Transverse colon (tissue), 4 donors: Measurements from ENCODE around the gene AGAP1. TPM values are rescaled to one million over a fixed set of nuclear protein-coding genes. Genes with fewer than 3 reads are reported as not detected.
A peak's percentile ranks its signal among the peaks of the same experiment; 100 is the strongest.

ENCODE experiments used
- DNase-seq: peaks from one replicate; pipeline ENCODE4 v3.0.0-alpha.2; 2019
- H3K27ac ChIP-seq, 4 donors: fragments of 200-600 bp; sonication (generic); 2 replicates each; pipeline ENCODE4 v1.5.1; 2016 to 2018; ENCODE audit warnings: inconsistent platforms in 4 of 4
- H3K27me3 ChIP-seq: fragments of 200-600 bp; sonication (generic); 2 replicates; pipeline ENCODE4 v1.5.1; 2017; ENCODE audit warnings: inconsistent platforms
- H3K36me3 ChIP-seq, 4 donors: fragments of 200-600 bp; sonication (generic); 2 replicates each; pipeline ENCODE4 v1.5.1; 2017 to 2019; ENCODE audit warnings: inconsistent platforms in 4 of 4
- H3K4me1 ChIP-seq, 4 donors: fragments of 200-600 bp; sonication (generic); 2 replicates each; pipeline ENCODE4 v1.5.1; 2017 to 2020; ENCODE audit warnings: inconsistent platforms in 4 of 4
- H3K4me3 ChIP-seq, 4 donors: fragments of 200-600 bp; sonication (generic); 1 replicate in 1 of 4; 2 replicates in 3 of 4; pipeline versions ENCODE4 v1.5.1 to v1.6.1; 2017 to 2019; ENCODE audit warnings: inconsistent platforms in 4 of 4
- H3K9me3 ChIP-seq, 2 donors: fragments of 200-600 bp; sonication (generic); 2 replicates each; pipeline ENCODE4 v1.5.1; 2017 to 2019; ENCODE audit warnings: inconsistent platforms in 2 of 2
- EP300 ChIP-seq: sonication (generic); formaldehyde crosslinking; IDR thresholded peaks from one replicate; pipeline ENCODE4 v1.6.1; 2017; ENCODE audit warnings: antibody characterized with exemption, low read depth
- POLR2A ChIP-seq: fragments of 450-650 bp; IDR thresholded peaks from one replicate; pipeline ENCODE4 v1.6.1; 2016; ENCODE audit warnings: antibody characterized with exemption, mild to moderate bottlenecking, moderate library complexity
- POLR2AphosphoS5 ChIP-seq, 3 donors: sonication (generic); formaldehyde crosslinking; IDR thresholded peaks; one replicate each; pipeline ENCODE4 v1.6.1; 2016; ENCODE audit warnings: antibody characterized with exemption in 3 of 3
- WGBS, 2 donors: methylation state at CpG; one replicate each; pipeline ENCODE4 v1.1.5; 2018; ENCODE audit warnings: low coverage in 1 of 2; 5-methylcytosine and 5-hydroxymethylcytosine counted together
- in situ Hi-C, 4 donors: fragments of 200-750 bp; cut with MboI; loops; one replicate each; pipeline versions ENCODE4 v1.15.0 to v1.15.1; 2017; ENCODE audit warnings: low sequenced_read_pairs in 3 of 4, low pct_ligation_motif_present in 1 of 4, low pct_unique_long_range_greater_than_20kb in 1 of 4
- intact Hi-C: fragments of 100-400 bp; cut with DNase I; formaldehyde crosslinking; loops from one replicate; pipeline ENCODE4 v1.15.1; 2023; ENCODE audit warnings: low total_unique reads
- total RNA-seq, 4 donors: library from RNA; depleted of rRNA; stranded (reverse); fragments of >200 nt; gene quantifications; one replicate each; pipeline ENCODE4 v1.1.0, GENCODE V29; 2016
- TF ChIP-seq, protein P1 (sequence below), 5 experiments: fragments of 200-600 bp in 3 of 5; fragments of 450-650 bp in 2 of 5; sonication (generic) in 3 of 5; IDR thresholded peaks; 1 replicate in 2 of 5; 2 replicates in 3 of 5; pipeline ENCODE4 v1.5.1; 2016 to 2017; ENCODE audit warnings: antibody characterized with exemption in 5 of 5, inconsistent platforms in 3 of 5, mild to moderate bottlenecking in 2 of 5, moderate library complexity in 1 of 5

The AGAP1 gene
- total RNA-seq, 4 donors from 2014 or later: 56.1 to 96.9 (median 71.2) TPM

DNA sequence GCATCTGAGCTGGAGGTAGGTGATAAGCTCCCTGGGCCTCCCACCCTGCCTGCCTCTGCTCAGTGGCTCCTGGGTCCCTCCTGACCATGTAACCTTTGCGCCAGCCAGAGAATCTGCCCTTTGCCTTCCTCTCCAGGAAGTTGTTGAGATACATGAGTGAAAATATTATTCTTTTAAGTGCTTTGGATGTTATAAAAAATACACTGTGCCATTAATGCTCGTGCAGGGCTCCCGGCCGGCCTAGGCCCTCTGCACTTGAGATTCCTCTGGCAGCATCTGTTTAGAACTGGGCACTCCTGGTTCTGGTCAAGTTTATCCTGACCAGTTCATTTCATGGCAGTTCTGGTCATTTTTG is 18.8 kb downstream of the AGAP1 start:
- peak; percentile 8 for TF ChIP-seq POLR2A
- TF ChIP-seq, protein P1, sequence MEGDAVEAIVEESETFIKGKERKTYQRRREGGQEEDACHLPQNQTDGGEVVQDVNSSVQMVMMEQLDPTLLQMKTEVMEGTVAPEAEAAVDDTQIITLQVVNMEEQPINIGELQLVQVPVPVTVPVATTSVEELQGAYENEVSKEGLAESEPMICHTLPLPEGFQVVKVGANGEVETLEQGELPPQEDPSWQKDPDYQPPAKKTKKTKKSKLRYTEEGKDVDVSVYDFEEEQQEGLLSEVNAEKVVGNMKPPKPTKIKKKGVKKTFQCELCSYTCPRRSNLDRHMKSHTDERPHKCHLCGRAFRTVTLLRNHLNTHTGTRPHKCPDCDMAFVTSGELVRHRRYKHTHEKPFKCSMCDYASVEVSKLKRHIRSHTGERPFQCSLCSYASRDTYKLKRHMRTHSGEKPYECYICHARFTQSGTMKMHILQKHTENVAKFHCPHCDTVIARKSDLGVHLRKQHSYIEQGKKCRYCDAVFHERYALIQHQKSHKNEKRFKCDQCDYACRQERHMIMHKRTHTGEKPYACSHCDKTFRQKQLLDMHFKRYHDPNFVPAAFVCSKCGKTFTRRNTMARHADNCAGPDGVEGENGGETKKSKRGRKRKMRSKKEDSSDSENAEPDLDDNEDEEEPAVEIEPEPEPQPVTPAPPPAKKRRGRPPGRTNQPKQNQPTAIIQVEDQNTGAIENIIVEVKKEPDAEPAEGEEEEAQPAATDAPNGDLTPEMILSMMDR (IDR thresholded peaks at IDR 0.05): no peak
- TF ChIP-seq EP300: no peak
- no peak for TF ChIP-seq POLR2AphosphoS5 (IDR thresholded peaks at IDR 0.05)
- H3K36me3 ChIP-seq: no peaks in the 10 kb centered on the region
- no peaks in the 10 kb centered on the region for H3K27me3 ChIP-seq
- 65% methylated on average over 4 of the region's 4 CpGs; no CpG with 5 or more reads in 1 of the 2 donors for WGBS, 2 donors
- in situ Hi-C loops: no loop called here
- DNase-seq: peak; percentile 70
- intact Hi-C loops: no loop called here
- no peak overlapping the region for H3K4me3 ChIP-seq
- peaks cover 31 to 64% (median 45%) of the 10 kb centered on the region in 4 donors for H3K4me1 ChIP-seq
- no peaks in the 10 kb centered on the region for H3K9me3 ChIP-seq
- H3K27ac ChIP-seq: peak overlapping the region; percentile 82 to 92 (median 88)

DNA sequence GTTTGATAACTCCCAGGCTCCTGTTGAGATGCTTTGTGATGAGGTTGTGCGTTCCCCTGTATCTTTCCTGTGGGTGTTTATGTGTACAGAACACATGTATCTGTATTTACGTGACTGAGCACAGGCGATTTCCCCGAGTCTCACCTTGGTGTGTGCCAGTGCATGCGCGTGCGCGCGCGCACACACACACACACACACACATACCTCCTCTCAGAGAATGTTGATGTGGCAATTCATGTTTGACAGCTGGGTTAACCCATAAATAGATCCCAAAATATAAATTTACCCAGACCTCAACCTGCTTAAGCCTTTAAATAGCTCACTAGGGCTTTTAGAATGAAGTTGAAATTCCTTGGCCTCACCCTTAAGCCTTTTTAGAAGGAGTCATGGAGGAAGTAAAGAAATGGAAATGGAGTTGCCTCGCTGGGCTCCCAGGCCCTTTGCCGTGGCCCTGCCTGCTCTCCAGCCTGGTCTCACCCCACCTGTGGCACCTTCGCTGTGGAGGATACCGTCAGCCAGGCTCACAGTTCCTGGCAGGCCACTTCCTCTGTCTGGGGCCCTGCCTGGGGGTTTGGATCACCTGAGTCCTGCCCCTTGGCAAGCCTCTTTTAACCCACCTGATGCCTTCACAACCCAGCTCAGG is 20.3 kb downstream of the AGAP1 start:
- WGBS, 2 donors: 81 to 86% methylated on average over 3 to 14 of the region's 14 CpGs
- H3K27me3 ChIP-seq: no peaks in the 10 kb centered on the region
- H3K27ac ChIP-seq: peak overlapping the region; percentile 82 to 92 (median 88)
- H3K4me3 ChIP-seq: no peak overlapping the region
- H3K36me3 ChIP-seq: no peaks in the 10 kb centered on the region
- peak; percentile 4 for DNase-seq
- TF ChIP-seq, protein P1 (IDR thresholded peaks at IDR 0.05): no peak
- TF ChIP-seq EP300 (no peak), POLR2A (no peak), POLR2AphosphoS5 (IDR thresholded peaks at IDR 0.05) (no peak)
- in situ Hi-C loops: no loop called here
- intact Hi-C loops: no loop called here
- peaks cover 28 to 70% (median 55%) of the 10 kb centered on the region in 4 donors for H3K4me1 ChIP-seq
- no peaks in the 10 kb centered on the region for H3K9me3 ChIP-seq

DNA sequence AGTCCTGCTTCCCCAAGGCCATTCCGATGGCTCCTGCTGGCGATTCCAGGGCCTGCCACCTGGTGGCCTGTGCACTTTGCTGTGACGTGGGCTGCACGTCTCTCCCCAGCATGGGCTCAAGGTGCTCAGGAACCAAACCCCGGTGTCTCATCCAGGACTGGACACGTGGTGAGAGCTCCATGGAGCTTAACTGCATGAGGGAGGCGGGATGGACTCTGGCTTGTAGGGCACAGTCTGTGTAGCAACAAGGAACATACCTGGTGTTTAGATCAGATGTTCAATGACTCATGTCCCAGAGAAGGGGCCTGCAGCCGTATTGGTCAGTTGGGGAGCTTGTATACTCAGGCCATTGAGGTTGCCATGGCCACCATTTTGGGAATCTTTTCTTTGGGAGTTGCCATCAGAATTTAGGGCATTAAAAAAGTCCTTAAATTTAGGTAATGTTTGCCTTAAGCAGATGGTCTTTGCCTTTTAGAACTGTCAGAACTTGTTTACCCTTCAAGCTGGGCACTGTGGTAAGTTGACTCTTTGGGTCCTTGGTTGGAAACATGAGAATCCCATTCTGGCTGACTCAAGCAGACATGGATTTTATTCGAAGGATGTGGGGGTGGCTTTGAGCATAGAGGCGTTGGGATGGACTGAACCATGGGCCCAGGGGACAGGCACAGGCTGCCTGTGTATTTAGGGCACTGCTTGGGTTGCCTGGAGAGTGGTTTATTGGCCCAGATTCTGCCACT is 21.0 kb downstream of the AGAP1 start:
- intact Hi-C loops (no loop called here), in situ Hi-C loops (no loop called here)
- Histone ChIP-seq H3K4me3 (no peak overlapping the region), H3K9me3 (no peaks in the 10 kb centered on the region), H3K27ac (peak overlapping the region; percentile 82 to 92 (median 88)), H3K36me3 (no peaks in the 10 kb centered on the region), H3K4me1 (peaks cover 25 to 63% (median 52%) of the 10 kb centered on the region in 4 donors), H3K27me3 (no peaks in the 10 kb centered on the region)
- peak; percentile 48 for TF ChIP-seq EP300
- TF ChIP-seq, protein P1 (IDR thresholded peaks at IDR 0.05): peak; percentile 17 to 91 (median 50)
- no peak for TF ChIP-seq POLR2A
- TF ChIP-seq POLR2AphosphoS5 (IDR thresholded peaks at IDR 0.05): peak in 2 of 3 donors; percentile 69 to 72
- DNase-seq: peak; percentile 81
- WGBS, 2 donors: 75% methylated on average over 10 of the region's 10 CpGs; no CpG with 5 or more reads in 1 of the 2 donors

DNA sequence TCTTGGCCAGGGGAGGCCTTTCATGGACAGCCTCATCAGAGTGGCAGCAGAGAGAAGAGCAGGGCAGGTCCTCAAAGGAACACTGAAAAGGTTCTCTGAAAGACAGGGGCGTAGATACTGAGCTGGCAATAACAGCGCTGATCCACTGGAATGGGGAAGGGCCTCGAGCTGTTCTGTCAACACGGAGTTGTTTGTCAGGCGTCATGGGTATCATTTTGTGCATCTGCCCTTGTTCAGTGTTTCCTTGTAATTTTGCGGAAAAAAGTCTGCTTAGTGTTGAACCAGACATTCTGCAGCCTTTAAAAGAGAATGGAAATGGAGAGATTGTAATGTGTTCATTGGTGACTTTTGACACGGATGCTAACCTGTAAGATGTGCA is 21.5 kb downstream of the AGAP1 start:
- in situ Hi-C loops (no loop called here), intact Hi-C loops (no loop called here)
- Histone ChIP-seq H3K4me3 (no peak overlapping the region), H3K27me3 (no peaks in the 10 kb centered on the region), H3K4me1 (peaks cover 25 to 58% (median 51%) of the 10 kb centered on the region in 4 donors), H3K27ac (peak overlapping the region; percentile 82 to 92 (median 88)), H3K36me3 (no peaks in the 10 kb centered on the region), H3K9me3 (no peaks in the 10 kb centered on the region)
- DNase-seq: no peak
- 82 to 95% methylated on average over 7 of the region's 7 CpGs for WGBS, 2 donors
- TF ChIP-seq EP300: no peak
